H1 (cell line): ENCODE measurements around the gene KHDRBS1. TPM values are rescaled to one million over a fixed set of nuclear protein-coding genes. Genes with fewer than 3 reads are reported as not detected.

ENCODE experiments used
- CHD7 ChIP-seq: fragments of 300-600 bp; sonication (generic); IDR thresholded peaks from 2 replicates; pipeline ENCODE4 v1.7.1; 2012; ENCODE audit warnings: low read length, moderate library complexity, mild to moderate bottlenecking, inconsistent platforms; ENCODE audit not compliant: insufficient replicate concordance
- polyA plus RNA-seq, 7 experiments: library from polyadenylated mRNA; depleted of rRNA in 3 of 7; stranded (reverse) in 5 of 7; unstranded in 2 of 7; fragments of >200 nt in 5 of 7; fragments of 200-250 nt in 2 of 7; gene quantifications; 1 replicate in 5 of 7; 2 replicates in 1 of 7; 4 replicates in 1 of 7; pipeline versions ENCODE4 v1.2.1 to v1.2.3, GENCODE V29; 2011 to 2013; ENCODE audit warnings: missing spikeins in 2 of 7, mixed read lengths in 2 of 7
- total RNA-seq: library from RNA; stranded (reverse); fragmentation: NEBNext Ultra II Directional; extraction: Animal tissue kit (Norgen Biotek cat#: 25700); gene quantifications from 2 replicates; pipeline ENCODE4 v1.2.1, GENCODE V29; 2021

KHDRBS1 gene
- total and polyA plus RNA-seq, 2 of the 8 experiments (the other 6 are each of a cell fraction or from before 2014, with no cell fraction given): 53.8 to 284 TPM

- TF ChIP-seq CHD7: no peak
Measured at GRCh38 chr1:32077451-32077850, 63.8 kb downstream of the KHDRBS1 start (continued).
